Neuronal stem cell (in vitro differentiated cells): Measurements from ENCODE around the gene GPC1.

ENCODE experiments used
- DNase-seq: peaks from one replicate; pipeline ENCODE4 v3.0.0-alpha.2; 2013; ENCODE audit warnings: low spot score
- H2AFZ ChIP-seq: one replicate; pipeline ENCODE4 v1.6.1; 2013; ENCODE audit warnings: mild to moderate bottlenecking, low read length, inconsistent platforms
- H2AK5ac ChIP-seq: 2 replicates; pipeline ENCODE4 v1.6.1; 2013; ENCODE audit warnings: low read depth, mild to moderate bottlenecking, inconsistent platforms, low read length, moderate library complexity, mixed read lengths
- H2BK120ac ChIP-seq: 2 replicates; pipeline ENCODE4 v1.6.1; 2013; ENCODE audit warnings: low read depth, mild to moderate bottlenecking, inconsistent platforms, low read length, moderate library complexity, mixed read lengths
- H2BK12ac ChIP-seq: one replicate; pipeline ENCODE4 v1.6.1; 2013; ENCODE audit warnings: low read length, inconsistent platforms
- H2BK15ac ChIP-seq: 2 replicates; pipeline ENCODE4 v1.6.1; 2013; ENCODE audit warnings: mild to moderate bottlenecking, low read length, inconsistent platforms, mixed read lengths
- H2BK5ac ChIP-seq: one replicate; pipeline ENCODE4 v1.6.1; 2013; ENCODE audit warnings: inconsistent platforms, mild to moderate bottlenecking, low read length, moderate library complexity
- H3K14ac ChIP-seq: one replicate; pipeline ENCODE4 v1.6.1; 2013; ENCODE audit warnings: low read length, inconsistent platforms
- H3K18ac ChIP-seq: 2 replicates; pipeline ENCODE4 v1.6.1; 2013; ENCODE audit warnings: low read length, inconsistent platforms
- H3K23ac ChIP-seq: 2 replicates; pipeline ENCODE4 v1.6.1; 2013; ENCODE audit warnings: low read depth, mild to moderate bottlenecking, mixed read lengths, low read length, inconsistent platforms; ENCODE audit not compliant: poor library complexity
- H3K27ac ChIP-seq: replicated peaks from 3 replicates; pipeline ENCODE4 v1.5.1; 2013; ENCODE audit warnings: low read length, inconsistent platforms
- H3K27me3 ChIP-seq, 3 experiments: 2 replicates each; pipeline ENCODE4 v1.6.1; 2013; ENCODE audit warnings: low read length in 3 of 3, mild to moderate bottlenecking in 2 of 3, inconsistent platforms in 1 of 3, low read depth in 1 of 3, mixed read lengths in 1 of 3, moderate library complexity in 1 of 3; ENCODE audit not compliant: control insufficient read depth in 3 of 3, insufficient read depth in 3 of 3
- H3K36me3 ChIP-seq, 2 donors: replicated peaks in 1 of 2; 2 replicates each; pipeline ENCODE4 v1.6.1; 2013; ENCODE audit warnings: low read length in 2 of 2; ENCODE audit not compliant: control insufficient read depth in 2 of 2, insufficient read depth in 2 of 2
- H3K4ac ChIP-seq: 2 replicates; pipeline ENCODE4 v1.6.1; 2013; ENCODE audit warnings: inconsistent platforms, mild to moderate bottlenecking, low read length, moderate library complexity
- H3K4me1 ChIP-seq, 2 donors: 1 replicate in 1 of 2; 2 replicates in 1 of 2; pipeline ENCODE4 v1.6.1; 2013; ENCODE audit warnings: low read length in 2 of 2, low read depth in 1 of 2; ENCODE audit not compliant: control insufficient read depth in 2 of 2, insufficient read depth in 1 of 2
- H3K4me2 ChIP-seq: one replicate; pipeline ENCODE4 v1.6.1; 2013; ENCODE audit warnings: mild to moderate bottlenecking, low read length, inconsistent platforms; ENCODE audit not compliant: insufficient read depth, poor library complexity, severe bottlenecking
- H3K4me3 ChIP-seq, 2 donors: 2 replicates each; pipeline ENCODE4 v1.5.1; 2013; ENCODE audit warnings: low read length in 2 of 2, mild to moderate bottlenecking in 2 of 2, inconsistent platforms in 1 of 2, moderate library complexity in 1 of 2
- H3K79me1 ChIP-seq: one replicate; pipeline ENCODE4 v1.6.1; 2013; ENCODE audit warnings: low read depth, mild to moderate bottlenecking, inconsistent platforms, low read length, moderate library complexity
- H3K9ac ChIP-seq: one replicate; pipeline ENCODE4 v1.6.1; 2013; ENCODE audit warnings: mild to moderate bottlenecking, low read depth, low read length, inconsistent platforms; ENCODE audit not compliant: poor library complexity
- H3K9me3 ChIP-seq, 2 donors: replicated peaks in 1 of 2; 2 replicates each; pipeline versions ENCODE3 to v1.6.1; 2013; ENCODE audit warnings: low read length in 2 of 2, mild to moderate bottlenecking in 2 of 2, inconsistent platforms in 1 of 2, low read depth in 1 of 2, mixed read lengths in 1 of 2, moderate library complexity in 1 of 2; ENCODE audit not compliant: control insufficient read depth in 2 of 2, insufficient read depth in 1 of 2
- H4K8ac ChIP-seq: one replicate; pipeline ENCODE4 v1.6.1; 2013; ENCODE audit warnings: low read depth, mild to moderate bottlenecking, inconsistent platforms, low read length, moderate library complexity
- H4K91ac ChIP-seq: one replicate; pipeline ENCODE4 v1.6.1; 2013; ENCODE audit warnings: low read length, low read depth, mild to moderate bottlenecking, inconsistent platforms; ENCODE audit not compliant: poor library complexity
- WGBS, 2 donors: extraction: QIAGEN DNeasy Blood & Tissue Kit; methylation state at CpG; one replicate each; pipeline ENCODE4 v1.1.7; 2013; ENCODE audit warnings: missing lambda C conversion rate in 2 of 2, mixed read lengths in 1 of 2; ENCODE audit not compliant: insufficient read length in 2 of 2, insufficient replicate concordance in 1 of 2; ENCODE audit errors: extremely low coverage in 2 of 2; 5-methylcytosine and 5-hydroxymethylcytosine counted together

Gene GPC1

GRCh38 chr2:240507778-240508251, 72.4 kb downstream of the GPC1 start:
- no peak overlapping the region for H3K4me2 ChIP-seq
- no peak overlapping the region for H2BK12ac ChIP-seq
- no peak overlapping the region for H3K27ac ChIP-seq
- H2BK5ac ChIP-seq, result no peak overlapping the region
- H3K36me3 ChIP-seq, result peaks cover 0 to 13% of the 10 kb centered on the region in 2 donors
- no peak overlapping the region for H2BK120ac ChIP-seq
- H3K79me1 ChIP-seq, result no peaks in the 10 kb centered on the region
- no peak overlapping the region for H3K14ac ChIP-seq
- no peak overlapping the region for H4K8ac ChIP-seq
- peak overlapping the region; percentile 7 for H2AK5ac ChIP-seq
- H2BK15ac ChIP-seq, result no peak overlapping the region
- WGBS, 2 donors, result no CpG with 5 or more reads among the region's 11 CpGs
- H3K4me1 ChIP-seq, result no peaks in the 10 kb centered on the region
- no peaks in the 10 kb centered on the region for H3K9me3 ChIP-seq
- no peak for DNase-seq
- no peak overlapping the region for H2AFZ ChIP-seq
- no peak overlapping the region for H3K4ac ChIP-seq
- H3K4me3 ChIP-seq, result no peak overlapping the region
- H4K91ac ChIP-seq, result no peak overlapping the region
- peak overlapping the region; percentile 58 for H3K18ac ChIP-seq
- H3K23ac ChIP-seq, result peak overlapping the region; percentile 61
- no peak overlapping the region for H3K9ac ChIP-seq
- H3K27me3 ChIP-seq, result no peaks in the 10 kb centered on the region

DNA sequence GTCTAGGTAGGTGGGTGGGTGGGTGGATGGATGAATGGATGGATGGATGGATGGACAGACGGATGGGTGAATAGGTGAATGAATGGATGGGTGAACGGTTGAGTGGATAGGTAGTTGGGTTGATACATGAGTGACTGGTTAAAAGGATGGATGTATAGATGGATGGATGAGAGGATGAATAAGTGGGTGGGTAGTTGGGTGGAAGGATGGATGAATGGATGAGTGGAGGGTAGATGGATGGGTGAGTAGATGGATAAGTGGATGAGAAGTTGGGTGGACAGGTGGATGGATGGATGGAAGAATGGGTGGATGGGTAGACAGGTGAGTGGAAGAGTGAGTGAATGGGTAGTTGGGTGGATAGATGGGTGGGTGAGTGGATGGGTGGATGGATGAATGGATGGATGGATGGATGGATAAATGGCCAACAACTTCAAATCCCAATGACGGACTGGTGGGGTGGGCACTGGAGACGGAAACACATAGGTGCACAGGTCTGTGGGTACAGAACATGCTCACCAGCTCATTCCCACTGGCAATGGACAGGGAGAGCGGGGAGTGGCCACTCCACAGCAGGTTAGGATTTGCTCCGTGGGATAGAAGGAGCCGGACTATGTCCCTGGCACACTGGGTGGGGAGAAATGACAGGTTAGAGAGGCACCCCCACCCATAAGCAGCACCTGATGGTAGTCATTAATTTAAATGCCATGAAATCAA, 73.5 kb downstream of the GPC1 start:
- Histone ChIP-seq H3K18ac (no peak overlapping the region), H3K4ac (no peak overlapping the region), H3K4me3 (peak overlapping the region in 1 of 2 donors; percentile 30), H2BK12ac (no peak overlapping the region), H2BK120ac (no peak overlapping the region), H3K79me1 (peaks cover 2% of the 10 kb centered on the region), H3K9ac (no peak overlapping the region), H2BK5ac (no peak overlapping the region), H2BK15ac (no peak overlapping the region), H3K27me3 (no peaks in the 10 kb centered on the region), H3K4me1 (no peaks in the 10 kb centered on the region), H4K8ac (no peak overlapping the region), H2AK5ac (no peak overlapping the region), H2AFZ (no peak overlapping the region), H3K27ac (no peak overlapping the region), H3K9me3 (no peaks in the 10 kb centered on the region), H3K14ac (no peak overlapping the region), H3K36me3 (peaks cover 0 to 9% of the 10 kb centered on the region in 2 donors), H3K4me2 (no peak overlapping the region), H3K23ac (peak overlapping the region; percentile 2), H4K91ac (no peak overlapping the region)
- 100% methylated on average over 1 of the region's 7 CpGs; no CpG with 5 or more reads in 1 of the 2 donors for WGBS, 2 donors
- DNase-seq, result no peak

DNA sequence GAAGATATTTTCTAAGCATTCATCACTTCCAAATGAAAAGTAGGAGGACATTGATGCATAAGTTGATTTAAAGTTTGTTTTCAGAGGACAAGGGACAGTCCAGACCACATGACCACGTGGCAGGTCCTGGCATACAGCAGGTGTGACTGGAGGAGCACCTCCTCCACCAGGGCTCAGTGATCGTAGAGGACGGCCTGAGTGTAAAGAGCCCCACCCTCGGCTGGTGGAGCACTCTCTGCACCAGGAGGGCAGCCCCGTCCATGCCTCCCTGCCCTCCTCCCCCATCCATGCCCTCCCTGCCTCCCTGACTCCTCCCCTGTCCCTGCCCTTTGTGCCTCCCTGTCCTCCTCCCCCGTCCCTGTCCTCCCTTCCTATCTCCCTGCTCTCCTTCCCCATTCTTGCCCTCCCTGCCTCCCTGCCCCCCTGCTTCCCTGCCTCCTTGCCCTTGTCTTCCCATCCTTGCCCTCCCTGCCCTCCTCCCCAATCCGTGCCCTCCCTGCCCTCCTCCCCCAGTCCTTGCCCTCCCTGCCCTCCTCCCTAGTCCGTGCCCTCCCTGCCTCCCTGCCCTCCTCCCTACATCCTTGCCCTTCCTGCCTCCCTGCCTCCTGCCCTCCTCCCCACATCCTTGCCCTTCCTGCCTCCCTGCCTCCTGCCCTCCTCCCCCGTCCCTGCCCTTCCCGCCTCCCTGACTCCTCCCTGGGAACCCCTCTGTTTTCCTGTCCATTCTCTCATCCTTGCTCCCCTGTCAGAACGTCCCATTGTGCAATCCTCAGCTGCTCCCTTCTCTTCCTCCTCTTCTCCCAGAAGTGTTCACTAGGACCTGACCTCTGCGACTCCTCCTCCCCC, 74.4 kb downstream of the GPC1 start:
- H3K14ac ChIP-seq, result no peak overlapping the region
- H3K4me3 ChIP-seq, result no peak overlapping the region
- no peak overlapping the region for H3K27ac ChIP-seq
- peak overlapping the region; percentile 8 for H3K18ac ChIP-seq
- H4K91ac ChIP-seq, result no peak overlapping the region
- peak overlapping the region; percentile 4 for H2AK5ac ChIP-seq
- no peak overlapping the region for H3K9ac ChIP-seq
- WGBS, 2 donors, result no CpG with 5 or more reads among the region's 12 CpGs
- no peak overlapping the region for H2BK15ac ChIP-seq
- no peak overlapping the region for H2BK12ac ChIP-seq
- H3K9me3 ChIP-seq, result peaks cover 0 to 1% of the 10 kb centered on the region in 2 donors
- no peak overlapping the region for H3K4me2 ChIP-seq
- peaks cover 2% of the 10 kb centered on the region for H3K79me1 ChIP-seq
- H3K4me1 ChIP-seq, result no peaks in the 10 kb centered on the region
- no peaks in the 10 kb centered on the region for H3K27me3 ChIP-seq
- no peak overlapping the region for H4K8ac ChIP-seq
- DNase-seq, result no peak
- H3K4ac ChIP-seq, result no peak overlapping the region
- H2BK5ac ChIP-seq, result no peak overlapping the region
- H3K23ac ChIP-seq, result no peak overlapping the region
- H3K36me3 ChIP-seq, result peaks cover 0 to 6% of the 10 kb centered on the region in 2 donors
- H2AFZ ChIP-seq, result no peak overlapping the region
- H2BK120ac ChIP-seq, result no peak overlapping the region
